IMR-90 (cell line): ENCODE results near the gene KLHL40.

Source experiments
- BHLHE40 ChIP-seq: fragments of 150-350 bp; IDR thresholded peaks from 2 replicates; pipeline ENCODE4 v1.6.1; 2016; ENCODE audit warnings: mild to moderate bottlenecking, low read depth, low read length
- CEBPB ChIP-seq: IDR thresholded peaks from 2 replicates; pipeline ENCODE4 v1.6.1; 2012; ENCODE audit warnings: low read depth, low read length, improper control_type of control experiment
- MAFK ChIP-seq: IDR thresholded peaks from 2 replicates; pipeline ENCODE4 v1.6.1; 2012; ENCODE audit warnings: low read depth, low read length, improper control_type of control experiment
- MAZ ChIP-seq: IDR thresholded peaks from 2 replicates; pipeline ENCODE4 v1.6.1; 2012; ENCODE audit warnings: low read depth, mild to moderate bottlenecking, low read length, improper control_type of control experiment, moderate library complexity, borderline replicate concordance
- MXI1 ChIP-seq: IDR thresholded peaks from 2 replicates; pipeline ENCODE4 v1.6.1; 2012; ENCODE audit warnings: low read depth, mild to moderate bottlenecking, low read length, moderate library complexity, borderline replicate concordance
- NFE2L2 ChIP-seq: fragments of 150-350 bp; IDR thresholded peaks from 2 replicates; pipeline ENCODE4 v1.6.1; 2016; ENCODE audit warnings: low read depth, mild to moderate bottlenecking, low read length
- POLR2A ChIP-seq: IDR thresholded peaks from 2 replicates; pipeline ENCODE4 v1.6.1; 2012; ENCODE audit warnings: mild to moderate bottlenecking, low read depth, low read length
- RAD21 ChIP-seq: IDR thresholded peaks from 2 replicates; pipeline ENCODE4 v1.6.1; 2012; ENCODE audit warnings: low read length, improper control_type of control experiment
- SMC3 ChIP-seq: fragments of 150-350 bp; IDR thresholded peaks from 2 replicates; pipeline ENCODE4 v1.6.1; 2016; ENCODE audit warnings: low read depth, mild to moderate bottlenecking, antibody characterized with exemption, low read length, moderate library complexity
- TF ChIP-seq, protein P1 (sequence below): fragments of 150-350 bp; IDR thresholded peaks from 2 replicates; pipeline ENCODE4 v1.6.1; 2017; ENCODE audit warnings: mild to moderate bottlenecking, antibody characterized with exemption, low read length, low read depth
- TF ChIP-seq, protein P2 (sequence below): conservative IDR thresholded peaks from 2 replicates; pipeline ENCODE4 v1.5.1; 2012; ENCODE audit warnings: mild to moderate bottlenecking, low read depth, low read length, improper control_type of control experiment
- TF ChIP-seq, protein P3 (sequence below): fragments of 150-350 bp; IDR thresholded peaks from 2 replicates; pipeline ENCODE4 v1.6.1; 2016; ENCODE audit warnings: low read depth, mild to moderate bottlenecking, low read length, moderate library complexity, borderline replicate concordance

- TF ChIP-seq, protein P1, sequence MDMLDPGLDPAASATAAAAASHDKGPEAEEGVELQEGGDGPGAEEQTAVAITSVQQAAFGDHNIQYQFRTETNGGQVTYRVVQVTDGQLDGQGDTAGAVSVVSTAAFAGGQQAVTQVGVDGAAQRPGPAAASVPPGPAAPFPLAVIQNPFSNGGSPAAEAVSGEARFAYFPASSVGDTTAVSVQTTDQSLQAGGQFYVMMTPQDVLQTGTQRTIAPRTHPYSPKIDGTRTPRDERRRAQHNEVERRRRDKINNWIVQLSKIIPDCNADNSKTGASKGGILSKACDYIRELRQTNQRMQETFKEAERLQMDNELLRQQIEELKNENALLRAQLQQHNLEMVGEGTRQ, result no peak
- TF ChIP-seq, protein P2, sequence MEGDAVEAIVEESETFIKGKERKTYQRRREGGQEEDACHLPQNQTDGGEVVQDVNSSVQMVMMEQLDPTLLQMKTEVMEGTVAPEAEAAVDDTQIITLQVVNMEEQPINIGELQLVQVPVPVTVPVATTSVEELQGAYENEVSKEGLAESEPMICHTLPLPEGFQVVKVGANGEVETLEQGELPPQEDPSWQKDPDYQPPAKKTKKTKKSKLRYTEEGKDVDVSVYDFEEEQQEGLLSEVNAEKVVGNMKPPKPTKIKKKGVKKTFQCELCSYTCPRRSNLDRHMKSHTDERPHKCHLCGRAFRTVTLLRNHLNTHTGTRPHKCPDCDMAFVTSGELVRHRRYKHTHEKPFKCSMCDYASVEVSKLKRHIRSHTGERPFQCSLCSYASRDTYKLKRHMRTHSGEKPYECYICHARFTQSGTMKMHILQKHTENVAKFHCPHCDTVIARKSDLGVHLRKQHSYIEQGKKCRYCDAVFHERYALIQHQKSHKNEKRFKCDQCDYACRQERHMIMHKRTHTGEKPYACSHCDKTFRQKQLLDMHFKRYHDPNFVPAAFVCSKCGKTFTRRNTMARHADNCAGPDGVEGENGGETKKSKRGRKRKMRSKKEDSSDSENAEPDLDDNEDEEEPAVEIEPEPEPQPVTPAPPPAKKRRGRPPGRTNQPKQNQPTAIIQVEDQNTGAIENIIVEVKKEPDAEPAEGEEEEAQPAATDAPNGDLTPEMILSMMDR, result no peak
- no peak for TF ChIP-seq NFE2L2
- no peak for TF ChIP-seq POLR2A
- TF ChIP-seq, protein P3, sequence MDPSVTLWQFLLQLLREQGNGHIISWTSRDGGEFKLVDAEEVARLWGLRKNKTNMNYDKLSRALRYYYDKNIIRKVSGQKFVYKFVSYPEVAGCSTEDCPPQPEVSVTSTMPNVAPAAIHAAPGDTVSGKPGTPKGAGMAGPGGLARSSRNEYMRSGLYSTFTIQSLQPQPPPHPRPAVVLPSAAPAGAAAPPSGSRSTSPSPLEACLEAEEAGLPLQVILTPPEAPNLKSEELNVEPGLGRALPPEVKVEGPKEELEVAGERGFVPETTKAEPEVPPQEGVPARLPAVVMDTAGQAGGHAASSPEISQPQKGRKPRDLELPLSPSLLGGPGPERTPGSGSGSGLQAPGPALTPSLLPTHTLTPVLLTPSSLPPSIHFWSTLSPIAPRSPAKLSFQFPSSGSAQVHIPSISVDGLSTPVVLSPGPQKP, result no peak
- TF ChIP-seq CEBPB, result peak; percentile 8; the same call in 1 of the 2 replicates
- TF ChIP-seq SMC3, result no peak
- no peak for TF ChIP-seq RAD21
- no peak for TF ChIP-seq BHLHE40
- TF ChIP-seq MAFK, result no peak
- TF ChIP-seq MXI1, result no peak
- no peak for TF ChIP-seq MAZ
These were observed 45.2 kb upstream of the KLHL40 start for GRCh38 chr3:42640129-42640528.
